H1 (cell line): ENCODE data around the gene RAB3A. TPM values are rescaled to one million over a fixed set of nuclear protein-coding genes. Genes with fewer than 3 reads are reported as not detected.

Source experiments
- CTCF ChIA-PET: fragments of 300-600 bp; sonication (Branson Sonifier 250); formaldehyde crosslinking; loops from one replicate; lab custom pipeline; 2021; ENCODE audit not compliant: partially characterized antibody; lab: Charles Lee
- POLR2A ChIA-PET: fragments of 300-600 bp; sonication (Branson Sonifier 250); formaldehyde crosslinking; loops from one replicate; lab custom pipeline; 2021; ENCODE audit warnings: inconsistent platforms; ENCODE audit not compliant: partially characterized antibody; lab: Charles Lee
- DNase-seq, 2 experiments: peaks; one replicate each; pipeline versions ENCODE4 v3.0.0 to v3.0.0-alpha.2; 2010 to 2022; ENCODE audit warnings: low spot score in 2 of 2, low read depth in 1 of 2, mixed read lengths in 1 of 2
- FAIRE-seq: peaks from 2 replicates; lab custom pipeline; 2011; peaks lifted over from hg19 to GRCh38; lab: Jason Lieb, UNC
- H2AFZ ChIP-seq: 2 replicates; pipeline ENCODE4 v1.8.1; 2012; ENCODE audit warnings: low read length, inconsistent platforms
- H2AK5ac ChIP-seq: 2 replicates; pipeline ENCODE4 v1.6.1; 2013; ENCODE audit warnings: low read depth, low read length
- H2BK120ac ChIP-seq: replicated peaks from 2 replicates; pipeline ENCODE3; 2013; ENCODE audit warnings: low read depth, low read length, inconsistent platforms
- H2BK12ac ChIP-seq: 2 replicates; pipeline ENCODE4 v1.6.1; 2013; ENCODE audit warnings: low read depth, low read length
- H2BK15ac ChIP-seq: 2 replicates; pipeline ENCODE4 v1.6.1; 2013; ENCODE audit warnings: low read length
- H2BK20ac ChIP-seq: 2 replicates; pipeline ENCODE4 v1.6.1; 2013; ENCODE audit warnings: low read length
- H2BK5ac ChIP-seq: 2 replicates; pipeline ENCODE4 v1.6.1; 2013; ENCODE audit warnings: low read depth, low read length
- H3K14ac ChIP-seq: 2 replicates; pipeline ENCODE4 v1.6.1; 2013; ENCODE audit warnings: inconsistent platforms; ENCODE audit not compliant: insufficient read length
- H3K18ac ChIP-seq: 2 replicates; pipeline ENCODE4 v1.6.1; 2013; ENCODE audit warnings: low read length; ENCODE audit errors: extremely low read depth
- H3K23ac ChIP-seq: 2 replicates; pipeline ENCODE4 v1.6.1; 2013; ENCODE audit warnings: inconsistent platforms; ENCODE audit not compliant: insufficient read length
- H3K23me2 ChIP-seq: 2 replicates; pipeline ENCODE4 v1.6.1; 2013; ENCODE audit warnings: low read depth, low read length
- H3K27ac ChIP-seq: 2 replicates; pipeline ENCODE4 v1.6.1; 2011; ENCODE audit warnings: low read depth, low read length, inconsistent platforms
- H3K27me3 ChIP-seq, 4 experiments: replicated peaks in 1 of 4; 1 replicate in 1 of 4; 2 replicates in 3 of 4; pipeline versions ENCODE4 v1.6.1 to v1.8.1; 2011 to 2013; ENCODE audit warnings: low read length in 3 of 4, mild to moderate bottlenecking in 3 of 4, inconsistent platforms in 2 of 4, mixed read lengths in 2 of 4, moderate library complexity in 1 of 4; ENCODE audit not compliant: control insufficient read depth in 3 of 4, insufficient read depth in 3 of 4; ENCODE audit errors: extremely low read depth in 1 of 4
- H3K36me3 ChIP-seq, 4 experiments: 2 replicates each; pipeline versions ENCODE4 v1.6.1 to v1.8.1; 2011 to 2013; ENCODE audit warnings: mild to moderate bottlenecking in 4 of 4, low read length in 3 of 4, moderate library complexity in 2 of 4, control low read depth in 1 of 4, inconsistent platforms in 1 of 4; ENCODE audit not compliant: insufficient read depth in 4 of 4, control insufficient read depth in 2 of 4
- H3K4ac ChIP-seq: replicated peaks from 2 replicates; pipeline ENCODE3; 2013; ENCODE audit warnings: low read length, low read depth, mixed read lengths, inconsistent platforms; ENCODE audit not compliant: insufficient read length
- H3K4me1 ChIP-seq, 4 experiments: replicated peaks in 1 of 4; 1 replicate in 1 of 4; 2 replicates in 3 of 4; pipeline versions ENCODE4 v1.6.1 to v1.8.1; 2011 to 2013; ENCODE audit warnings: low read length in 3 of 4, inconsistent platforms in 2 of 4, mixed read lengths in 1 of 4; ENCODE audit not compliant: insufficient read depth in 4 of 4, control insufficient read depth in 3 of 4
- H3K4me2 ChIP-seq, 2 experiments: 2 replicates each; pipeline versions ENCODE4 v1.6.1 to v1.8.1; 2011 to 2013; ENCODE audit warnings: low read depth in 2 of 2, low read length in 2 of 2, control low read depth in 1 of 2, inconsistent platforms in 1 of 2, mild to moderate bottlenecking in 1 of 2; ENCODE audit not compliant: insufficient read depth in 1 of 2
- H3K4me3 ChIP-seq, 4 experiments: fragments of 200-600, 300-600 bp in 1 of 4; sonication (generic), shearing (Covaris generic), sonication (Bioruptor Twin) in 1 of 4; 2 replicates each; pipeline versions ENCODE4 v1.5.1 to v1.8.1; 2011 to 2016; ENCODE audit warnings: low read length in 4 of 4, low read depth in 3 of 4, control low read depth in 2 of 4, inconsistent platforms in 2 of 4, mild to moderate bottlenecking in 2 of 4, mixed read lengths in 1 of 4, moderate library complexity in 1 of 4; ENCODE audit not compliant: insufficient read depth in 2 of 4; ENCODE audit errors: extremely low read depth in 1 of 4
- H3K56ac ChIP-seq: replicated peaks from 2 replicates; pipeline ENCODE3; 2013; ENCODE audit warnings: low read depth, mild to moderate bottlenecking, mixed read lengths, low read length, inconsistent platforms; ENCODE audit not compliant: insufficient read length
- H3K79me1 ChIP-seq: 2 replicates; pipeline ENCODE4 v1.6.1; 2013; ENCODE audit warnings: low read depth, low read length, control low read depth
- H3K79me2 ChIP-seq, 2 experiments: 2 replicates each; pipeline versions ENCODE4 v1.6.1 to v1.8.1; 2012 to 2013; ENCODE audit warnings: low read length in 2 of 2, mild to moderate bottlenecking in 2 of 2, inconsistent platforms in 1 of 2; ENCODE audit not compliant: insufficient read depth in 2 of 2, control insufficient read depth in 1 of 2
- H3K9ac ChIP-seq, 4 experiments: replicated peaks in 1 of 4; 1 replicate in 1 of 4; 2 replicates in 3 of 4; pipeline versions ENCODE4 v1.6.1 to v1.8.1; 2011 to 2013; ENCODE audit warnings: low read depth in 3 of 4, low read length in 3 of 4, control low read depth in 2 of 4, mild to moderate bottlenecking in 2 of 4, moderate library complexity in 2 of 4, inconsistent platforms in 1 of 4; ENCODE audit errors: extremely low read depth in 1 of 4
- H3K9me3 ChIP-seq, 2 experiments: 2 replicates each; pipeline versions ENCODE4 v1.6.1 to v1.8.1; 2012 to 2013; ENCODE audit warnings: mild to moderate bottlenecking in 2 of 2, moderate library complexity in 2 of 2, control low read depth in 1 of 2, inconsistent platforms in 1 of 2, low read depth in 1 of 2, low read length in 1 of 2, mixed read lengths in 1 of 2; ENCODE audit not compliant: insufficient read depth in 2 of 2
- H4K20me1 ChIP-seq, 2 experiments: replicated peaks in 1 of 2; 2 replicates each; pipeline versions ENCODE3 to v1.8.1; 2011 to 2013; ENCODE audit warnings: inconsistent platforms in 2 of 2, low read length in 2 of 2, mild to moderate bottlenecking in 1 of 2; ENCODE audit not compliant: insufficient read depth in 2 of 2, control insufficient read depth in 1 of 2
- H4K5ac ChIP-seq: 2 replicates; pipeline ENCODE4 v1.6.1; 2013; ENCODE audit warnings: low read length, low read depth, mixed read lengths, inconsistent platforms; ENCODE audit not compliant: insufficient read length
- H4K8ac ChIP-seq: 2 replicates; pipeline ENCODE4 v1.8.0; 2013; ENCODE audit warnings: mild to moderate bottlenecking, moderate library complexity, low read length, inconsistent platforms; ENCODE audit not compliant: insufficient read depth; ENCODE audit errors: extremely low read depth
- H4K91ac ChIP-seq: replicated peaks from 2 replicates; pipeline ENCODE3; 2013; ENCODE audit warnings: low read length, mixed read lengths, inconsistent platforms; ENCODE audit not compliant: insufficient read length
- ASH2L ChIP-seq: fragments of 200-600, 300-600 bp; sonication (generic); IDR thresholded peaks from one replicate; pipeline ENCODE4 v1.7.1; 2017; ENCODE audit warnings: low read length
- CREB1 ChIP-seq: IDR thresholded peaks from 2 replicates; pipeline ENCODE4 v1.6.1; 2012; ENCODE audit warnings: inconsistent platforms
- HDAC6 ChIP-seq: IDR thresholded peaks from one replicate; pipeline ENCODE4 v1.7.1; 2012; ENCODE audit warnings: low read depth, mild to moderate bottlenecking, inconsistent platforms, low read length, moderate library complexity
- KDM1A ChIP-seq: fragments of 200-600, 300-600 bp; sonication (generic); IDR thresholded peaks from 2 replicates; pipeline ENCODE4 v1.7.1; 2016; ENCODE audit warnings: mild to moderate bottlenecking, low read length, borderline replicate concordance
- KDM4A ChIP-seq: IDR thresholded peaks from one replicate; pipeline ENCODE4 v1.7.1; 2012; ENCODE audit warnings: low read depth, mild to moderate bottlenecking, moderate library complexity, low read length, inconsistent platforms; ENCODE audit not compliant: severe bottlenecking
- POLR2A ChIP-seq, 2 experiments: IDR thresholded peaks; 1 replicate in 1 of 2; 2 replicates in 1 of 2; pipeline ENCODE4 v1.6.1; 2011; ENCODE audit warnings: low read depth in 2 of 2, low read length in 2 of 2, mild to moderate bottlenecking in 2 of 2; ENCODE audit errors: control extremely low read depth in 1 of 2
- TAF7 ChIP-seq: optimal IDR thresholded peaks from 2 replicates; pipeline ENCODE3; 2011; ENCODE audit warnings: low read depth, mild to moderate bottlenecking, inconsistent platforms, low read length, moderate library complexity, borderline replicate concordance
- TBP ChIP-seq: IDR thresholded peaks from 2 replicates; pipeline ENCODE4 v1.6.1; 2011; ENCODE audit warnings: low read depth, low read length, improper control_type of control experiment
- WGBS, 2 experiments: shearing (Covaris generic) in 1 of 2; methylation state at CpG; one replicate each; pipeline versions ENCODE4 v1.1.6 to v1.1.7; 2013 to 2015; ENCODE audit warnings: low lambda C conversion rate in 2 of 2, mixed read lengths in 2 of 2, inconsistent platforms in 1 of 2, low coverage in 1 of 2, missing lambda C conversion rate in 1 of 2; ENCODE audit not compliant: insufficient replicate concordance in 2 of 2, insufficient coverage in 1 of 2, insufficient read length in 1 of 2; ENCODE audit errors: extremely low coverage in 1 of 2, missing lambda C conversion rate in 1 of 2; 5-methylcytosine and 5-hydroxymethylcytosine counted together
- polyA plus RNA-seq, 7 experiments: library from polyadenylated mRNA; depleted of rRNA in 3 of 7; stranded (reverse) in 5 of 7; unstranded in 2 of 7; fragments of >200 nt in 5 of 7; fragments of 200-250 nt in 2 of 7; gene quantifications; 1 replicate in 5 of 7; 2 replicates in 1 of 7; 4 replicates in 1 of 7; pipeline versions ENCODE4 v1.2.1 to v1.2.3, GENCODE V29; 2011 to 2013; ENCODE audit warnings: missing spikeins in 2 of 7, mixed read lengths in 2 of 7
- total RNA-seq: library from RNA; stranded (reverse); fragmentation: NEBNext Ultra II Directional; extraction: Animal tissue kit (Norgen Biotek cat#: 25700); gene quantifications from 2 replicates; pipeline ENCODE4 v1.2.1, GENCODE V29; 2021

The RAB3A gene
- total and polyA plus RNA-seq, 2 of the 8 experiments (the other 6 are each of a cell fraction or from before 2014, with no cell fraction given) = 13.6 to 14.2 TPM

GRCh38 chr19:18204394-18205199 is 755 bp upstream of the RAB3A start:
- 1% methylated on average over 18 of the region's 22 CpGs; no CpG with 5 or more reads in 1 of the 2 experiments for WGBS, 2 experiments
- Histone ChIP-seq H3K9ac (peak overlapping the region in 3 of 4 experiments; percentile 52 to 70 (median 67); a peak in 5 of 7 replicates), H2BK20ac (no peak overlapping the region), H2BK15ac (no peak overlapping the region), H3K4me3 (peak overlapping the region; percentile 43 to 83 (median 72)), H2BK120ac (peak overlapping the region; percentile 51), H2BK12ac (peak overlapping the region; percentile 68), H3K18ac (peak overlapping the region; percentile 83), H3K56ac (peak overlapping the region; percentile 94), H3K14ac (no peak overlapping the region), H3K79me1 (peaks cover 5% of the 10 kb centered on the region; the same call in 1 of the 2 replicates), H4K91ac (peak overlapping the region; percentile 17), H3K36me3 (peaks cover 0 to 3% (median 1%) of the 10 kb centered on the region in 4 experiments; a peak in 4 of 8 replicates), H3K9me3 (no peaks in the 10 kb centered on the region), H3K23me2 (peaks cover 12% of the 10 kb centered on the region), H3K27ac (peak overlapping the region; percentile 76), H2AFZ (no peak overlapping the region), H3K4me2 (peak overlapping the region; percentile 78 to 79), H3K79me2 (0 out of 4 replicates have a peak, but pooled peaks cover 0 to 4% of the 10 kb centered on the region in 2 experiments), H4K8ac (peak overlapping the region; percentile 72; the same call in 1 of the 2 replicates), H3K4me1 (peaks cover 0 to 11% (median 7%) of the 10 kb centered on the region in 4 experiments; a peak in 5 of 7 replicates), H4K20me1 (peaks cover 1 to 13% of the 10 kb centered on the region in 2 experiments), H3K4ac (no peak overlapping the region), H4K5ac (peak overlapping the region; percentile 73), H3K27me3 (no peaks in the 10 kb centered on the region; a peak in 1 of 7 replicates), H3K23ac (no peak overlapping the region), H2BK5ac (peak overlapping the region; percentile 87), H2AK5ac (no peak overlapping the region)
- TF ChIP-seq KDM1A (0 out of 2 replicates have a peak, but pooled peaks have one; percentile 45), TBP (peak; percentile 14; the same call in 1 of the 2 replicates), HDAC6 (no peak), TAF7 (peak; percentile 29), KDM4A (peak; percentile 29), CREB1 (no peak), POLR2A (IDR thresholded peaks at IDR 0.05; ENCODE audit: control extremely low read depth in 1 of 2, low read depth in 2 of 2, low read length in 2 of 2) (0 out of 3 replicates have a peak, but pooled peaks of 1 of the 2 experiments have one; percentile 38), ASH2L (peak; percentile 59)
- ChIA-PET CTCF (interaction anchor here (0.6 to 11.5 kb wide), 12 partner anchors 10 to 385 kb away, joined by 3 to 305 read pairs (median 4); a partner anchor contains a TSS), POLR2A (interaction anchor here (0.6 to 7.3 kb wide), 18 partner anchors 9 to 272 kb away, joined by 3 to 65 read pairs (median 6); partner anchors contain the start of genes CCDC124, JUND, MPV17L2 and PDE4C)
- FAIRE-seq (no peak), DNase-seq (peak in 1 of 2 experiments; percentile 85)
